HG03064 (cell line): ENCODE measurements around the gene GAK.

ENCODE experiments used
- ATAC-seq: cut with Tn5 transposase; IDR thresholded peaks from one replicate; pipeline ENCODE4 v1.9.1; 2021; ENCODE audit warnings: low read depth; ENCODE audit not compliant: unreplicated experiment

Gene GAK

DNA sequence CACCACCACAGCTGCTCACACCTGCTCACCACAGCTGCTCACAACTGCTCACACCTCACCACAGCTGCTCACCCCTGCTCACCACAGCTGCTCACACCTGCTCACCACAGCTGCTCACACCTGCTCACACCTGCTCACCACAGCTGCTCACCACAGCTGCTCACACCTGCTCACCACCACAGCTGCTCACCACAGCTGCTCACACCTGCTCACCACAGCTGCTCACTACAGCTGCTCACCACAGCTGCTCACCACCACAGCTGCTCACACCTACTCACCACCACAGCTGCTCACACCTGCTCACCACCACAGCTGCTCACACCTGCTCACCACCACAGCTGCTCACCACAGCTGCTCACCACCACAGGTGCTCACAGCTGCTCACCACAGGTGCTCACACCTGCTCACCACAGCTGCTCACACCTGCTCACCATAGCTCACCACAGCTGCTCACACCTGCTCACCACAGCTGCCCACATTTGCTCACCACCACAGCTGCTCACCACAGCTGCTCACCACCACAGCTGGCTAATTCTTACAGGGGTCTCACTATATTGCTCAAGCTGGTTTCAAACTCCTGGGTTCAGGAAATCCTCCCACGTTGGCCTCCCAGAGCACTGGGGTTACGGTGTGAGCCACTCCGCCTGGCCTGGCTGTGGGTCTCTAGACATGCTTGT is 75.8 kb downstream of the GAK start:
- no peak for ATAC-seq

DNA sequence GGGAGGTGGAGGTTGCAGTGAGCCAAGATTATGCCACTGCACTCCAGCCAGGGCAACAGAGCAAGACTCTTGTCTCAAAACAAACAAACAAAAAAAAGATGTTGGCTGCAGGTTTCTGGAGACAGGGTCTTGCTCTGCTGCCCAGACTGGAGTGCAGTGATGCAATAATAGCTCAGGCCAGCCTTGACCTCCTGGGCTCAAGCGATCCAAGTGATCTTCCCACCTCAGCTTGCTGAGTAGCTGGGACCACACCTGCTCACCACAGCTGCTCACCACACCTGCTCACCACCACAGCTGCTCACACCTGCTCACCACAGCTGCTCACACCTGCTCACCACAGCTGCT is 76.3 kb downstream of the GAK start:
- no peak for ATAC-seq

DNA sequence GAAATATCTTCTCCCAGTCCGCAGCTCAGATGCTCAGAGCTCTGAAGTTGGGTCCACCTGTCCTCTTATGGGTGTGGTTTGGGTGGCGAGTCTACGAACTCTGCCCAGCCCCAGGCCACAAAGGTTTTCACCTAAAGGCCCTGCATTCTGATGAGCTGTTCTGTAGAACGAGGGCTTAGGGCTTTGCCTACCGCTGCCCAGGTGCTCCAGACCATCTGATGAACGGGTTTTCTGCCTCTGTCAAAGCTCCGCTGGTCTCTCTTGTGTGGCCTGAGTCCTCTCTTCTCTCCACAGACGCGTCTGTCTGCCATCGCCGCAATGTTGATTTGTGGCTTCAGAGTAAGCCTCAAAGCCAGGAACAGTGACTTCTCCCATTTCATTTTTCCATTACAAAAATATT is 77.8 kb downstream of the GAK start:
- no peak for ATAC-seq

DNA sequence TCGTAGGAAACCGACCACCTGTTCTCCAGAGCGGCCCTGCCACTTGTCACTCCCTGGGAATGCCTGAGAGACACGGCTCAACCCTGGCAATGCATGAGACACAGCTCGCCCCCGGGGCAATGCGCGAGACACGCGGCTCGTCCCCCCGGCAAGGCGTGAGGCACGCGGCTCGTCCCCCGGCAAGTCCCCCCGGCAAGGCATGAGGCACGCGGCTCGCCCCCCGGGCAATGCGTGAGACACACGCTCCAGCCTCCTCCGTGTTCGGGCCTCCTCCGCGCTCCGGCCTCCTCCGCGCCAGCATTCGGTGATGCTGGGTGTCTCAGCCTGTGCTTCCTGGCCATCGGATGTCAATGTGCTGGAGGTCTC is 78.7 kb downstream of the GAK start:
- ATAC-seq = no peak

DNA sequence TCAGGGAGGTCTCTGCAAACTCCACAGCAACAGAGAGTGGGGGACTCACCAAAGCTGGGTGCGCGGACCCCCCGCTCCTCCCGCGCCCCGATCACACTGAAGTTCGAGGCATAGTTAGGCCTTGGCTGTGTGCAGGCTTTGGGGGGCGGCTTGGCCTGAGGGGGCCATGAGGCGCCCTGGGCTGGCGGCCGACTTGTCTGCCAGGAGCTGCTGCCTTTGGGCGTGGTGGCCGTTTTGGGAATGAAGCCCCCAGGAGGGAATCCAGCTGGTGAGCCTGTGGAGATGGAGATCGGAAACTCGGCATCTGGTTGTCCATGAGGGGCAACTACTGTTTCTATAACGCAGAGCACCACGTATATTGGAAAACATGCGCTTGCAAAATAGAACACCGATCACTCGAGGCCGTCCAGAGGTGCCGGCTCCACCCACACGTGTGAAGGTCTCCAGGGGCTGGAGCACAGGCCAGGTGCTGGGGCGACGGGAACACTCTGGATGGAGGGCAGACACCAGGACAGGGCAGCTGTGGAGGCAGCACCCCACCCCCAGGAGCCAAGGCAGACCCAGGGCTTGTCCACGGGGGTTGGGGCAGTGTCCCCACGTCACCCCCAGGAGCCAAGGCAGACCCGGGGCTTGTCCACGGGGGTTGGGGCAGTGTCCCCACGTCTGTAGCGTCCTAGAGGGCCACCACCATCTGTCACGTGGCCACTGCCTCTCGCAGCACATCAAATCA is 80.2 kb downstream of the GAK start:
- no peak for ATAC-seq

DNA sequence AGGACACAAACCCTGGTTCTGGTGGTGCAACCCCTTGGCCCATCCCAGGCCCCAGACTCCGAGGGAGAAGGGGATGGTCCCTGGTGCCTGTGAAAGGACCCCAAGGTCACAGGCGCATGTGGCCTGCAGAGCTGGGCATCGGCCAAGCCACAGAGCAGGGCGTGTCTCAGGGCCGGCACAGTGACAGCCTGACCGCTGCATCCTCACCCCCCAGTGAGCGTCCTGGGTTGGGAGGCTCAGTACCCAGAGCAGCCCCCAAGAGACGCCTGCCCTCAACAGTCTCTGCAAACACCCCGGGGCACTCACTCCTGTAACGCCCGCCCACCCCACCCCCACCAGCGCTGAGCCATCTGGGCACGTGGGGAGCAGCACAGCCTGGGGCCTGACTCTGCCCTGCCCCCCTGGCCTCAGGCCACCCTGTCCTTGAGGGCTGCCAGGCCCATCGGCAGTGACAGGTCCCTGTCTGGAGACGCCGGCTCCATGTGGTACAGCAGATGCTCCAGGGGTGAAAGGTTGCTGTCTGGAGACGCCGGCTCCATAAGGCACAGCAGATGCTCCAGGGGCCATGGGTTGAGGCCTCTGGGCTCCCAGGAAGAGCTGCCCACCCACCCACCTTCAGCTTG is 81.7 kb downstream of the GAK start:
- no peak for ATAC-seq

DNA sequence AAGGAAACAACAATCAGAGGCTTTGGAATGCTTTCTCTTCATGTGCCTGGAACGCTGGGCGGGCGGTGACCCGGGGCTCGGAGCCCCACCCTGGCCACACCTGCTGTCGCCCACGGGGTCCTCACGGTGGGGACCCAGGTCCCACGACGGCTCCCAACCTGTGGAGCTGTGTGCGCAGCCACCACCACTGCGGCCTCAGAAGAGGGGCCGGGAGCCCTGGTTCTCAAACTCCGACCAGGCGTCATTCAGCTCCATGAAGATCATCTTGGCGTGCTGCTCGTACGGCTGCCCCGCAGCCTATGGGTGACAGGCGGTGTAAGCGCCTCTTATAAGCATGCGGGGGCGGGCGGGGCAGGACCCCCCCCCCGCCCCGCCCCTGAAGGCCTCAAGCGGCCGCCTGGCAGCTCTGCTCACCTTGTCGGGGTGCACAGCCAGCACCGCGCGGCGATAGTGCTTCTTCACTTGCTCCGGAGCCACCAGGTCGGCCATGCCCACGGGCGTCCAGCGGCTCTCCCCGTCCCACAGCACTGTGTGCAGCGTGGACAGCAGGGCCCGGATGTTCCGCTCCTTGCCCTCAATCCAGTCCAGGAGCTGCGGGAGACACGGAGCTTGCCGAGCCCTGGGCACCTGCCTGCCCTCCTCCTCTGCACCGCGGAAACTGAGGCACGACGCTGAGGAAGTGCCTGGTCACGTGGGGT is 82.5 kb downstream of the GAK start:
- no peak for ATAC-seq

DNA sequence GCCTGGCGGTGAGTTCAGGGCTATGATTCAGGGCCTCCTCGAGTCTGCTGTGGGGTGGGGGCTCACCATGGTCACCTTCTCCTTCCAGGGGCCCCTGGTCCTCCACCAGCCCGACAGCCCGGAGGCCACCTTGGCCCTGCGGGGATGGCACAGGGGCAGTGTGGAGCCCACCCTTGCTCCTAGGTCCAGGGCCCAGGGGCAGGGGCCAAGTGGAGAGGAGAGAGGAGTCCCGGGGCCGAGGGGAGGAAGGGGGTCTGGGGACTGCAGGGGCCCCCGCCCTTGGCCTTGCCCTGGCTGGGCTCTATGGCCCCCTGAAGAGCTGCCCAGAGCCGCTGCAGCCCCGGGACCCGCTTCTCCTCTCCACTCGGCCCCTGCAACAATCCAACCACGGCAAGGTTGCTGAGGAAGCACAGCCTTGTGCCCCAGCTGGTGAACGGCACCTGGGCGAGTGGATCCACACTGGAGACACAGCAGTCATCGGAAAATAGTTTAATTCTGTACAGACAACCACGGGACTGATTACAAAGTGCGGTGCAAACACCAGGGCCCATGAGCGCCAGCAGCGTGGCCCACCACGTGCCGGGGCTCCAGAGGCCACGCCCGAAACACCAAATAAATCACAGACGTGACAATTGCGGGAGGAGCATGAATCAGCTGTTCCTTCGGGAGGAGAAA is 83.2 kb downstream of the GAK start:
- ATAC-seq = no peak

DNA sequence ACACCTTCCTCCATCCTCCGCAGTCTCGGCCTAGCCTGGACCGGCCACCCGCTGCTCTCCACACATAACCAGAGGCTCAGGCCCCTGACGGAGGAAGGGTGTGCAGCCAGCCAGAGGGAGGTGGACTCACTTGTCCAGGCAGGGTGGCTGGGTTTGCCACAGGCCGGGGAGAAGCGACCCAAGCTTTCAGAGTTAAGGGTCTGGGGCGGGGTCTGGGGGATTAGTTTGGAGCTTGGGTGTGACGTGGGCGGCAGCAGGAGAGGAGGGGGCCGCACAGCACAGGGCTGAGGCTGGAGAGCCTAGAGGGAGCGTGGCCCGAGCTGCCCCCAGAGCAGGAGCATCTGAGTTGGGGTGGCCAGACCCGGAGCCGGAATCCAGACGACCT is 83.8 kb downstream of the GAK start:
- no peak for ATAC-seq

DNA sequence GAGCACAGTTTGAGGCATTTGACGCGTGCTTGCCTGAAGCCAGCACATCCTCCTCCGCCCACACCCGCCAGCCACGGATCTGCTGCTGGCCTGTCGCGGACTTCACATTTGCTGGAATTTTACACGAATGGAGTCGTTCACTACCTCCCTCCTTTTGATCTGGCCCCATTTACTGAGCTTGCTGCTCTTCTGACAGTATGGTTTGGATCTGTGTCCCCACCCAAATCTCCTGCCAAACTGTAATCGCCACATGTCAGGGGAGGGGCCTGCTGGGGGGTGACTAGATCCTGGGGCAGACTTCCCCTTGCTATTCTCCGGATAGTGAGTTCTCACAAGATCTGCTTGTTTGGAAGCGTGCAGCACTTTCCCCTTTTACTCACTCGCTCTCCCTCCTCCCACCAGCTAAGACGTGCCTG is 86.3 kb downstream of the GAK start:
- ATAC-seq = no peak

DNA sequence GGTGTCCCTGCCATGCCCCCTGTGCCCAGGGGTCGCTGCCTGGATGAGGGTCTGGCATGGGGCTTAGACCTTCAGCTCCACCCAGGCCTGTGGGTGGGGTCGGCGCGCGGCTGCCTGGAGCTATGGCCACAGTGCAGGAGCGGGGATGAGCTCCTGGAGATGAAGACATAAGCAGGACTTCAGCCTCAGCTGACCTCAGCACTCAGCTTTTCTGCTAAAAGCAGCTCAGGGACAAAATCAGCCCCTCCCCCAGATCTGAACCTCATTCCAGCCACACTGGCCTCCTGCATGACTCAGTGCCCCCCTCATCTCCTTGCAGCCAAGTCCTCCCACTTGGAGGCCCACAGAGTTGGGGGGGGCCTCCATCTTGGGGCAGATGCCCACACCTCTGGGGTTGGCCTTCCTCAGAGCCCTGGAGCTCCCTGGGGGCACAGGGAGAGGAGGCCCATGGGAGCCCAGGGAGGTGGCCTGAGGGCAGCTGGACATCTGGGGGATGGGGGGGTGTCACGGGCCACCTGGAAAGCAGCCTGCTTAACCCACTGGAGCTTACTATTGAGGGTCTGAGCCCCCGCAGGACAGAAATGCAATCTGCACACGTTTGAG is 86.8 kb downstream of the GAK start:
- ATAC-seq = no peak

DNA sequence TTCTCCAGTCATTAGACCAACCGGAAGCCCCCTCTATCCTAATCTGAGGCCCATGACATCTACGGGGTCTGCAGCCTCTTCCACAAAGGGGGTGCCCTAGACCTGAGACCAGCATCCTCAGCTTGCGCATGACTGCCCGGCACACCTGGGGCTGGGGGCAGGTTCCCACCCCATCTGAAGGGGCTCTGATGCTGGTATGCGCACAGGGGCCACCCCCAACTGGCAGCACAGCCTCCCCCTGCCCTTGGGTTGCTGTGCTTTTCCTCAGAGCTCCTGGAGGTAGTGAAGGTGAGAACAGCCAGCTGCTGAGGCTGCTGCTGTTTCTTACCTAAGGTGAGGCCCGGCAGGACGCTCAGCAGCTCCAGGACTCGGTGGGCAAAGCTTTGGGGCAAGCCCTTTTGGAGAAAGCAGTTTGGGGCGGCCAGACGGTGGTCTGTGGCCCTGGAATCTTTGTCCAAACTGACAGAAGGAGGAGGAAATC is 87.3 kb downstream of the GAK start:
- no peak for ATAC-seq

DNA sequence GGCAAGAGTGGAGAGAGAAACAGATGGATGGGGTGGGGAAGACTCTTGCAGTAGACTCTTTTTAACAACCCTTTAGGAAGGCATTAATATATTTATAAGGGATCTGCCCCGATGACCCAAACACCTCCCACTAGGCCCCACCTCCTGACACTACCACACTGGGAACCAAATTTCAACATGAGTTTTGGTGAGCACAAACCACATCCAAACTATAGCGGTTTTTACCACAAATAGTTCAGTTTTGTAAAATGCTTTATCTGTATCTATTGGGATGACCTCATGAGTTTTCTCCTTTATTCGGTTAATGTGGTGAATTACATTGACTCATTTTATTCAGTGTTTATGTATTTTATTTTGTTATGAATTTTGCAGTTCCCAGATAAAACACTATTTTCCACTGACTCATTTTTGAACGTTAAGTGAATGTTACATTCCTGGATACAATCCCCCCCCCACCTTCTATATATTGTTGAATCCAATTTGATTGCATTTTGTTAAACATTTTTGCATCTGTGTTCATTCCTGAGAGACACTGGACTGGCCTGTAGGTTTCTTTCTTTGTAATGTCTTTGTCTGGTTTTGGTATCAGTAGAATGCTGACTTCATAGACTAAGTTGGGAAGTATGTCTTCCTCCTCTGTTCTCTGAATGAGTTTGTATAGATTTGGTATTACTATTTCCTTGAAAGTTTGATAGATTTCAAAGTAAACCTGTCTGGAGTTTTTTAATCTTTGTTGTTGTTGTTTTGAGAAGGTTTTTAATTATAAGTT is 92.3 kb downstream of the GAK start:
- no peak for ATAC-seq

DNA sequence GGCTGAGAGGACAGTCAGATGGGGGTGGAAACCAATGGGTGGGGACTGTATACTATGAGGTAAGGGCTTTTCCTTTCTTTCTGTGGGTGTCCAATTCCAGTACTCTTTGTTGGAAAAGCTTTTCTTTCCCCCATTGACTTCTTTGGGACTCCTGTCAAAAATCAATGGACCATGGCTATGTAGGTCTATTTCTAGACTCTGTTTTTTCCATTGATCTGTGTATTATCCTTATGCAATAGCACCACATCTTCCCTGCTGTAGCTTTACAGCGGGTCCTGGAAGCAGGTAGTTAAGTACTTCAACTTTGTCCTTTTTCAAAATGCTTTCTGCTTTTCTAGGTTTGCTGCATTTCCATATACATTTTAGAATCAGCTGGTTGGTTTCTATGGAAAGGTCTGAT is 94.3 kb downstream of the GAK start:
- no peak for ATAC-seq

DNA sequence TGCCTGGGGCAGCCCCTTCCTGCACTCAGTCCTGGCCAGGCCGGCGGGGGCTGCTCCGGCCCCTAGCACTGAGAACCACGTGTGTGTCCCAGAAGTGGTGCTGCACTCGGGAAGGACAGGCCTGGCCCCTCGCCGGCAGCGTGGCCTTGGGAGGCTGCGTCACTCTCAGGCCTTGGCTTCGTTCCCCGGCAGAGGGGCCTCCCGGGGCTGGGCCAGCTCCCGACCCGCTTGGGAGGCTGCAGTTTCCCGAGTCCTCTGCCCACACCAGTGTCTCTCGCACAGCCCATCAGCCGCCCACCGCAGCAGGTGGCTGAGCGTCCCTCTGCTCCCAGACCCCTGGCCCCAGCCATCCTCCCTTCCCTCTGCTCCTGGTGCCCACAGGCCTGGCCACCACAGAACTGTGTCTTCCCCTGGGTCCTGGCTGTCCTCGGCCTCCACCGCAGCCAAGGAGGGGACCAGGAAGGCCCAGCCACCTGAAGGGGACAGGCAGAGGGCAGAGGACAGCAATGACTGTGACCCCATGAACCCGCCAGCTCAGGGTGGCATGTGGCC is 95.3 kb downstream of the GAK start:
- no peak for ATAC-seq

DNA sequence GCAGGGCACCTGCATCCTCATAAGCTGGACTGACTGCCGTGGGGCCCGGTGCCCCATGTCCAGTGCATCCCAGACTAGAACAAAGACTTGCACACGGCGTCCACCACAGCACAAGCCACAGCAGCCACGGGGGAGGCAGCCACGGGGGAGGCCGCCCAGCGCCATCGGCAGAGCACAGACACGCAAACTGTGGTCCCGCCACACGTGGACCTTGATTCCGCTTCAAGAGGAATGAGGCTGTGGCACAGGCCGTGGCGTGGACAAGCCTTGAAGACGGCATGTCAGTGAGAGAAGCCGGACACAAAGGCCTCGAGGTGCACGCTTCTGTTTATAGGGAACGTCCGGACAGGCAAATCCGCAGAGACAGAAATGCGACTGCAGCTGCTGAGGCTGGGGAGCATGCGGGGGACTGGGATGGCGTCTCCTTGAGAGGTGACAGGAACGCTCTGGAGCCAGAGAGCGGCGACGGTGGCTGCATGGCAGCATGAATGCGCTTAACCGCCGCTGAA is 96.1 kb downstream of the GAK start:
- ATAC-seq = no peak

DNA sequence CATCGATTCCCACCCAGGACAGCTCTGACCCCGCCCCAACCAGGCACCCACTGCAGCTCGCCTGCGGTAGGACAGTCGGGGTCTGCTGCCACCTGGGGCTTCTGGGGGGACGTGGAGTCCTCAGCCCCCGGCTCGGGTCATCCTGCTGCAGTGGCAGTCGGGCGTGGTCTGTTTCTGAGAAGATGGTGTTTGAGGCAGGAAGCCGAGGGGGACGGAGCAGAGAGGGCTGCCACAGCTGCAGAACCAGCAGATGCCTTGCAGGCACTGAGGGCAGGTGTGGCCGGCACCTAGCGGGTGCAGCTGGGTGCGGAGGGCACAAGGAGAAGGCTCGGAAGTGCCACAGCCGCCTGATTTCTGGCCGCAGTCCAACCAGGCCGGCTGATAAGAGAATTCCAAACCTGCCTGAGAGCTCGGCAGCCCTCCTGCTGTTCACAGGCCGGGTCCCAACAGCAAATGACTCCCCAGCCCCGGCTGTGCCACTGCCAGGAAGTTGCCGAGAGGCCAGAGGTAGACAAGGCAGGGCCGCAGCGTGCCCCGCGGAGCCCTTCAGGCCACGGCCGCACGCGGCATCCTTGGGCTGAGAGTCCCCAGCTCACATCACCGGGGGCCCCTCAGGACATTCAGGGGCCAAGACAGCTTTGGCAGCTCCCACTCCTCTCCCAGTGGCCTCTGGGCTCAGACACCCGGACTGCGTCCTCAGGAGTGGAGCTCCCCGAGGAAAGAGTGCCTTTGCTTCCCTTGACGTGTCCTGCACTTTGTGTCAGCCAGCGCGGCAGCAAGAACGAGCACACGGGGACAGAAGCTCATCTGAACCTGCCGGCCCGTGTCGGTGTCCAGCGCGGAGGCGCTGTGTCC is 96.7 kb downstream of the GAK start:
- ATAC-seq = no peak

DNA sequence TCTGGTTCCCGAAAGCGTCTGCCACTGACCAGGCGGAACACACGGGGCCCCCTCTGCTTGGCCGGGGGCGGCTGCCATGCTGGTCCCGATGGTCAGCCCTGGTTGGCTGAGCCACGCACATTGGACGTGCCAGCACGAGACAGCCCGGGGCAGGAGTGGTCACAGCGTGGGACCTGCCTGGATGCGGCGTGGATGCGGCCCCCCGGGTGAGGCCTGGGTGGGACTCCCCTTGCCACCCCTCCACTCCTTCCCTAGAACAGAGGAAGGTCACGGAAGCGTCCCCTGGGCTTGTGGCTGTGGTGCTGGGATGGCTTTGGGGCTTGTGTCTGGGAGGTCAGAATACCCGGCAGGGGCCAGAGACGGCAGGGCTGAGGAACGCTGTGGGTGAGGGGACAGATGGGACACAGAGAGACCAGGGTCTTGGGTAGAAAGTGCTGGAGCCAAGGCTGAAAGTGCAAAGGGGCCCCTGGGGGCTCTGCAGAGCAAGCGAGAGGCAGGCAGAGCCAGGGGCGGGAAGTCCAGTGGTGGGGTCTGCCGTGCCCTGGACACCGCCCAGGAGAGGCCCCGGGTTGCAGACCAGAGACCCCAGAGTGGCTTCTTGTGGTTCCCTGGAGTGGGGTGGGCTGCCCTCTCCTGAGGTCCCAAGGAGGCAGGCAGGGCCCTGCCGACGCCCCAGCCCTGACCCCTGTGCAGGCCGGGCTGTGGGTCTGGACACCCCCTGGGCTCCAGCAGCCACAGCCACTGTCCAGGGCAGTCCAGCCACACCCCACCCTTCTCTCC is 97.6 kb downstream of the GAK start:
- no peak for ATAC-seq
